SK-N-SH (cell line): ENCODE measurements around the gene SLC16A13. TPM values are rescaled to one million over a fixed set of nuclear protein-coding genes. Genes with fewer than 3 reads are reported as not detected.

Source experiments
- CTCF ChIA-PET: fragments of 300-600, 350-600 bp; formaldehyde crosslinking; extraction: SDS; loops from one replicate; lab custom pipeline; 2021; lab: Yijun Ruan, JAX
- POLR2A ChIA-PET: fragments of 350-600 bp; sonication (Branson Sonifier 250); formaldehyde crosslinking; extraction: SDS; loops from one replicate; lab custom pipeline; 2020; ENCODE audit warnings: antibody characterized with exemption, inconsistent platforms; lab: Yijun Ruan, JAX
- DNase-seq: peaks from one replicate; pipeline ENCODE4 v3.0.0; 2012
- H2AFZ ChIP-seq: fragments of 200-600 bp; sonication (generic); 2 replicates; pipeline ENCODE4 v1.8.1; 2016; ENCODE audit warnings: antibody characterized with exemption, mild to moderate bottlenecking, low read depth
- H3F3A ChIP-seq: fragments of 200-600 bp; sonication (generic); replicated peaks from 2 replicates; pipeline ENCODE3; 2016; ENCODE audit warnings: antibody characterized with exemption, mild to moderate bottlenecking; ENCODE audit not compliant: insufficient read depth
- H3K27ac ChIP-seq, 2 experiments: fragments of 200-500 bp in 1 of 2; fragments of 200-600 bp in 1 of 2; sonication (Bioruptor generic) in 1 of 2; sonication (generic), shearing (Covaris generic) in 1 of 2; 2 replicates each; pipeline versions ENCODE4 v1.5.1 to v1.6.1; 2014 to 2016; ENCODE audit warnings: low read depth in 2 of 2, inconsistent platforms in 1 of 2, low read length in 1 of 2, mild to moderate bottlenecking in 1 of 2, mixed read lengths in 1 of 2
- H3K27me3 ChIP-seq: fragments of 200-600 bp; sonication (generic), shearing (Covaris generic); 2 replicates; pipeline ENCODE4 v1.6.1; 2016; ENCODE audit warnings: mixed run types; ENCODE audit not compliant: insufficient read depth
- H3K36me3 ChIP-seq, 2 experiments: fragments of 200-500 bp in 1 of 2; fragments of 200-600 bp in 1 of 2; sonication (Bioruptor generic) in 1 of 2; sonication (generic) in 1 of 2; replicated peaks in 1 of 2; 2 replicates each; pipeline versions ENCODE3 to v1.5.1; 2014 to 2016; ENCODE audit warnings: low read length in 1 of 2, mild to moderate bottlenecking in 1 of 2; ENCODE audit not compliant: insufficient read depth in 2 of 2, control insufficient read depth in 1 of 2
- H3K4me1 ChIP-seq, 2 experiments: fragments of 200-500 bp in 1 of 2; fragments of 200-600 bp in 1 of 2; sonication (Bioruptor generic) in 1 of 2; sonication (generic), shearing (Covaris generic) in 1 of 2; 2 replicates each; pipeline versions ENCODE4 v1.5.1 to v1.6.1; 2014 to 2016; ENCODE audit warnings: low read depth in 1 of 2, low read length in 1 of 2, mixed run types in 1 of 2; ENCODE audit not compliant: insufficient read depth in 2 of 2, control insufficient read depth in 1 of 2
- H3K4me2 ChIP-seq: fragments of 200-600 bp; sonication (generic), shearing (Covaris generic); 2 replicates; pipeline ENCODE4 v1.6.1; 2017; ENCODE audit warnings: mixed run types
- H3K4me3 ChIP-seq, 2 experiments: fragments of 200-500 bp in 1 of 2; fragments of 200-600 bp in 1 of 2; sonication (Bioruptor generic) in 1 of 2; sonication (generic), shearing (Covaris generic) in 1 of 2; 2 replicates each; pipeline versions ENCODE4 v1.5.1 to v1.8.1; 2014 to 2016; ENCODE audit warnings: low read depth in 2 of 2, inconsistent platforms in 1 of 2, low read length in 1 of 2, mild to moderate bottlenecking in 1 of 2, mixed read lengths in 1 of 2, moderate library complexity in 1 of 2
- H3K79me2 ChIP-seq: fragments of 200-600 bp; sonication (generic); 2 replicates; pipeline ENCODE4 v1.8.1; 2017; ENCODE audit warnings: mild to moderate bottlenecking; ENCODE audit not compliant: insufficient read depth
- H3K9ac ChIP-seq: fragments of 200-600 bp; sonication (generic); 2 replicates; pipeline ENCODE4 v1.6.1; 2017; ENCODE audit warnings: mixed run types
- H3K9me2 ChIP-seq: fragments of 200-600 bp; sonication (generic); 2 replicates; pipeline ENCODE4 v1.6.1; 2017; ENCODE audit warnings: mixed run types
- H3K9me3 ChIP-seq: fragments of 200-600 bp; sonication (generic); 2 replicates; pipeline ENCODE4 v1.6.1; 2017; ENCODE audit warnings: mixed run types, mild to moderate bottlenecking, moderate library complexity
- H4K20me1 ChIP-seq: fragments of 200-600 bp; sonication (generic); 2 replicates; pipeline ENCODE4 v1.6.1; 2017; ENCODE audit warnings: mild to moderate bottlenecking, mixed run types; ENCODE audit not compliant: insufficient read depth
- CTCF ChIP-seq: fragments of 200-600 bp; sonication (generic); IDR thresholded peaks from 2 replicates; pipeline ENCODE4 v1.6.1; 2017; ENCODE audit warnings: antibody characterized with exemption, mild to moderate bottlenecking, moderate library complexity
- ELF1 ChIP-seq: IDR thresholded peaks from 2 replicates; pipeline ENCODE4 v1.4.0; 2012
- EP300 ChIP-seq, 2 experiments: IDR thresholded peaks; 2 replicates each; pipeline versions ENCODE4 v1.4.0 to v1.6.1; 2012; ENCODE audit warnings: borderline replicate concordance in 1 of 2, low read depth in 1 of 2, low read length in 1 of 2
- EZH2phosphoT487 ChIP-seq: fragments of 200-600 bp; sonication (generic); IDR thresholded peaks from 2 replicates; pipeline ENCODE4 v1.6.1; 2017; ENCODE audit warnings: low read depth, mixed run types, mild to moderate bottlenecking, antibody characterized with exemption, moderate library complexity, borderline replicate concordance
- FOXM1 ChIP-seq: IDR thresholded peaks from 2 replicates; pipeline ENCODE4 v1.4.0; 2012; ENCODE audit warnings: low read depth, mild to moderate bottlenecking
- GATA2 ChIP-seq: sonication (generic); formaldehyde crosslinking; IDR thresholded peaks from 2 replicates; pipeline ENCODE4 v1.5.0; 2020; ENCODE audit warnings: mild to moderate bottlenecking, missing genetic modification reagents
- JUND ChIP-seq: IDR thresholded peaks from 2 replicates; pipeline ENCODE4 v1.4.0; 2012
- MXI1 ChIP-seq: IDR thresholded peaks from 2 replicates; pipeline ENCODE4 v1.6.1; 2012; ENCODE audit warnings: mild to moderate bottlenecking, low read depth, low read length, improper control_type of control experiment
- NFIC ChIP-seq: IDR thresholded peaks from 2 replicates; pipeline ENCODE4 v1.4.0; 2012; ENCODE audit warnings: borderline replicate concordance
- PBX3 ChIP-seq: IDR thresholded peaks from 2 replicates; pipeline ENCODE4; 2012
- POLR2AphosphoS5 ChIP-seq: IDR thresholded peaks from 2 replicates; pipeline ENCODE4 v1.6.1; 2012; ENCODE audit warnings: low read depth, low read length
- RAD21 ChIP-seq: IDR thresholded peaks from 2 replicates; pipeline ENCODE4 v1.6.1; 2012; ENCODE audit warnings: mild to moderate bottlenecking, low read length
- RFX5 ChIP-seq: IDR thresholded peaks from 2 replicates; pipeline ENCODE4 v1.6.1; 2012; ENCODE audit warnings: mild to moderate bottlenecking, improper control_type of control experiment, low read length
- RXRA ChIP-seq: IDR thresholded peaks from 2 replicates; pipeline ENCODE4 v1.4.0; 2012; ENCODE audit warnings: low read depth, mild to moderate bottlenecking, borderline replicate concordance
- TEAD4 ChIP-seq: IDR thresholded peaks from 2 replicates; pipeline ENCODE4 v1.4.0; 2012; ENCODE audit warnings: mild to moderate bottlenecking, borderline replicate concordance; ENCODE audit not compliant: insufficient read depth
- USF2 ChIP-seq: fragments of 150-350 bp; IDR thresholded peaks from 2 replicates; pipeline ENCODE4 v1.6.1; 2017; ENCODE audit warnings: antibody characterized with exemption, low read length, low read depth, borderline replicate concordance
- YY1 ChIP-seq: IDR thresholded peaks from 2 replicates; pipeline ENCODE4 v1.4.0; 2012; ENCODE audit warnings: low read depth, mild to moderate bottlenecking
- ZBTB33 ChIP-seq: IDR thresholded peaks from 2 replicates; pipeline ENCODE4 v1.4.0; 2012; ENCODE audit warnings: low read depth, borderline replicate concordance
- WGBS: methylation state at CpG from one replicate; pipeline ENCODE4 v1.1.6; 2017; ENCODE audit warnings: low lambda C conversion rate; 5-methylcytosine and 5-hydroxymethylcytosine counted together
- polyA plus RNA-seq, 3 experiments: library from polyadenylated mRNA; depleted of rRNA; stranded (reverse); fragments of >200 nt; gene quantifications; 2 replicates each; pipeline ENCODE4 v1.2.3, GENCODE V29; 2012

The SLC16A13 gene
- polyA plus RNA-seq, 1 of the 3 experiments (the other 2 are of a cell fraction), result 3.9 TPM

DNA sequence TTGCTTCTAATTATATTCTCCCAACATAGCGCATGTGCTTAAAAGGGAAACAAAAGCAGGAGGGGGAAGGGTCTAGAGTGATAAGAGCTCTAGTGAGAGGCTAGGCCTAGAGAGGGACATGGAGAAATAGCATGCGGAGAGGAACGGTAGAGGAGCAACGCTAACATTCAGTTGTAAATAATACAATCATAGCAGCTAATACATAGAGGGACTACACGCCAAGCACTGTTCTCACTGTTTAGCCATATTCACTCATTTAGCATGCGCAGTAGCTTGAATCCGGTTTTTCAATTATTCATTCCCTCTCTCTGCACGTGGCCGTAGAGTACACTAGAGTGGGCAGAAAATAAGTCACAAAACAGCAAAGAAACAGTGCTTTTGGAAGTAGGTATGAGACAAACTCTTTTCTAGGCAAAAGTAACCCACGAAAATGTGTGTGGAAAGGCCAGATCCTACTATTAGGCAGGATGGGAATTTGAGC, 41.7 kb upstream of the SLC16A13 start:
- H3K9ac ChIP-seq, result no peak overlapping the region
- ChIA-PET POLR2A (no interaction called here), CTCF (interaction anchor here (1.0 to 2.6 kb wide), 3 partner anchors 10 to 80 kb away, joined by 3 to 11 read pairs (median 3); no protein-coding TSS in a partner anchor)
- no peak overlapping the region for H3K4me3 ChIP-seq
- no peaks in the 10 kb centered on the region for H3K9me2 ChIP-seq
- H3K9me3 ChIP-seq, result no peaks in the 10 kb centered on the region
- TF ChIP-seq EZH2phosphoT487 (no peak), RFX5 (no peak), RAD21 (no peak), JUND (no peak), ELF1 (no peak), CTCF (no peak), YY1 (no peak), RXRA (no peak), PBX3 (no peak), NFIC (no peak), TEAD4 (no peak), MXI1 (no peak), FOXM1 (no peak), ZBTB33 (no peak), POLR2AphosphoS5 (no peak), GATA2 (CRISPR knock-in tag) (no peak), USF2 (no peak), EP300 (IDR thresholded peaks at IDR 0.05; ENCODE audit: borderline replicate concordance in 1 of 2, low read depth in 1 of 2, low read length in 1 of 2) (no peak)
- WGBS, result 93% methylated on average over 10 of the region's 10 CpGs
- no peak overlapping the region for H3K4me2 ChIP-seq
- H3F3A ChIP-seq, result peaks cover 5% of the 10 kb centered on the region
- no peaks in the 10 kb centered on the region for H3K79me2 ChIP-seq
- no peaks in the 10 kb centered on the region for H4K20me1 ChIP-seq
- H3K4me1 ChIP-seq, result peaks cover 0 to 3% of the 10 kb centered on the region in 2 experiments; a peak in 1 of 4 replicates
- H2AFZ ChIP-seq, result no peak overlapping the region
- no peaks in the 10 kb centered on the region for H3K27me3 ChIP-seq
- DNase-seq, result no peak
- H3K36me3 ChIP-seq, result peaks cover 2 to 13% of the 10 kb centered on the region in 2 experiments
- H3K27ac ChIP-seq, result no peak overlapping the region
